Heart left ventricle (tissue), 16 donors: Measurements from ENCODE around the gene SFXN2. TPM values are rescaled to one million over a fixed set of nuclear protein-coding genes. Genes with fewer than 3 reads are reported as not detected.

ENCODE experiments used
- ATAC-seq, 4 donors: fragments of 200-7000 bp; cut with Tn5 transposase; one replicate each; pipeline ENCODE4 v1.9.1; 2020 to 2022; ENCODE audit warnings: moderate library complexity in 4 of 4, mild to moderate bottlenecking in 3 of 4, moderate number of reproducible peaks in 1 of 4
- DNase-seq, 5 donors: peaks; one replicate each; pipeline ENCODE4 v3.0.0-alpha.2; 2020
- H3K27ac ChIP-seq, 12 donors: fragments of 200-600 bp; sonication (generic) in 4 of 12; one replicate each; pipeline versions ENCODE4 v1.5.0 to v1.8.0; 2016 to 2022; ENCODE audit warnings: mild to moderate bottlenecking in 2 of 12
- H3K27me3 ChIP-seq, 9 donors: fragments of 200-600 bp; sonication (generic) in 2 of 9; one replicate each; pipeline versions ENCODE4 v1.5.1 to v1.8.0; 2016 to 2022; ENCODE audit warnings: mild to moderate bottlenecking in 3 of 9
- H3K36me3 ChIP-seq, 9 donors: fragments of 200-600 bp; sonication (generic) in 2 of 9; one replicate each; pipeline versions ENCODE4 v1.5.0 to v1.8.0; 2018 to 2022; ENCODE audit warnings: mild to moderate bottlenecking in 2 of 9
- H3K4me1 ChIP-seq, 12 donors: fragments of 200-600 bp; sonication (generic) in 4 of 12; one replicate each; pipeline versions ENCODE4 v1.5.0 to v1.8.0; 2016 to 2022; ENCODE audit warnings: mild to moderate bottlenecking in 3 of 12
- H3K4me3 ChIP-seq, 12 donors: fragments of 200-600 bp; sonication (generic) in 4 of 12; one replicate each; pipeline versions ENCODE4 v1.5.0 to v1.8.0; 2017 to 2022; ENCODE audit warnings: mild to moderate bottlenecking in 9 of 12, moderate library complexity in 4 of 12
- H3K9me3 ChIP-seq, 12 donors: fragments of 200-600 bp; sonication (generic) in 4 of 12; one replicate each; pipeline versions ENCODE4 v1.5.0 to v1.8.0; 2016 to 2022; ENCODE audit warnings: mild to moderate bottlenecking in 1 of 12
- POLR2A ChIP-seq, 2 donors: fragments of 450-650 bp; IDR thresholded peaks; one replicate each; pipeline ENCODE4 v1.6.1; 2017; ENCODE audit warnings: antibody characterized with exemption in 2 of 2, mild to moderate bottlenecking in 2 of 2, moderate library complexity in 2 of 2
- WGBS, 4 donors: extraction: QIAGEN DNeasy Blood & Tissue Kit in 2 of 4; methylation state at CpG; one replicate each; pipeline versions ENCODE4 v1.1.5 to v1.1.7; 2013 to 2018; 5-methylcytosine and 5-hydroxymethylcytosine counted together
- intact Hi-C, 10 donors: fragments of 100-400 bp; cut with DNase I; formaldehyde crosslinking; loops; one replicate each; pipeline versions ENCODE4 v1.11.1 to v1.14.2; 2022
- polyA plus RNA-seq, 2 donors: library from polyadenylated mRNA; stranded (reverse); fragments of 200-250 nt; gene quantifications; one replicate each; pipeline ENCODE4 v1.2.3, GENCODE V29; 2013
- total RNA-seq, 9 donors: library from RNA; depleted of rRNA in 2 of 9; stranded (reverse); fragments of >200 nt in 2 of 9; fragmentation: NEBNext Ultra II Directional in 3 of 9; extraction: Animal tissue kit (Norgen Biotek cat#: 25700) in 3 of 9; gene quantifications; one replicate each; pipeline versions ENCODE4 v1.1.0 to v1.2.4, GENCODE V29; 2016 to 2023
- TF ChIP-seq, protein P1 (sequence below), 12 donors: fragments of 200-600 bp; sonication (generic) in 4 of 12; IDR thresholded peaks; one replicate each; pipeline versions ENCODE4 v1.5.0 to v1.8.0; 2018 to 2022; ENCODE audit warnings: antibody characterized with exemption in 12 of 12, mild to moderate bottlenecking in 5 of 12
- donor health status: ischemic (EF 13 %, LVEDD 7.1; RV severe dilation, severe dysfunction).
- donor health status: healthy with polysubstance abuse.
- donor health status: DM: no; HTN: yes; CAD: no.
- donor health status: DM: no; HTN: no; CAD: no.
- donor health status: ischemic (EF 25% LVEDD 6.9; RV normal size, moderate dysfunction).
- donor health status: ischemic (EF 25% LVEDD 5.7; RV mildly dilated, moderate dysfunction).
- donor health status: healthy.
- donor health status: DM: yes; HTN: yes; CAD: no.
- donor health status: ischemic (EF 35%, LVEDD 5.7; RV mildly dilated, moderate dysfunction).
- donor health status: nonischemic (EF 11% LVEDD 7.7; RV severe dilation, severe dysfunction).
- donor health status: DM: yes; HTN: yes; CAD: no.
- donor health status: PGD.
- donor health status: ischemic (EF 29% LVEDD 5.4; RV normal size, mild dysfunction).
- donor health status: nonischemic (EF 23%, LVEDD 6.1; RV moderate dilation, normal function).

SFXN2 gene
- total and polyA plus RNA-seq, 11 donors: 0.50 to 7.2 (median 2.4) TPM

DNA sequence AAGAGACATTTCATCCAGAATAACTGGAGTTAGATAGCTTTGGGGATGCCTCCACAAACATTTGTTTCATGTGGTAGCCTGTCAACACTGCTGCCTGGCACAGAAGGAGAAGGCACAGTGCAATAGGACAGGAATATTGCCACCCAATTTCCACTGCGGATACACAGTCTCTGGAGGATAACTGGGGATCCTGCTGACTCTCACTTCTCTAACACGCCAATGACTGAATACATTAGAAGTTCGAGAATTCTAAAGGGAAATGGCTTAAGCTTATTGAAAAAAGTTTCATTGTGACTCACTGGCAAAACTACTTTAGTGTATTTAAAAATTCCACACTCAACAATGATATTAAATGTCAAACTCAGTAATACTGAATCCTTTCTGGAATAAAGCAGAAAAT is 13.2 kb upstream of the SFXN2 start:
- H3K27me3 ChIP-seq: no peaks in the 10 kb centered on the region
- H3K4me3 ChIP-seq: no peak overlapping the region
- peaks cover 0 to 9% (median 0%) of the 10 kb centered on the region in 12 donors for H3K4me1 ChIP-seq
- H3K9me3 ChIP-seq: no peaks in the 10 kb centered on the region
- intact Hi-C loops: no loop called here
- H3K27ac ChIP-seq: no peak overlapping the region
- DNase-seq (no peak), ATAC-seq (peak; percentile 51 to 82 (median 60))
- H3K36me3 ChIP-seq: peaks cover 0 to 48% (median 30%) of the 10 kb centered on the region in 9 donors
- TF ChIP-seq POLR2A (IDR thresholded peaks at IDR 0.05): no peak
- TF ChIP-seq, protein P1, sequence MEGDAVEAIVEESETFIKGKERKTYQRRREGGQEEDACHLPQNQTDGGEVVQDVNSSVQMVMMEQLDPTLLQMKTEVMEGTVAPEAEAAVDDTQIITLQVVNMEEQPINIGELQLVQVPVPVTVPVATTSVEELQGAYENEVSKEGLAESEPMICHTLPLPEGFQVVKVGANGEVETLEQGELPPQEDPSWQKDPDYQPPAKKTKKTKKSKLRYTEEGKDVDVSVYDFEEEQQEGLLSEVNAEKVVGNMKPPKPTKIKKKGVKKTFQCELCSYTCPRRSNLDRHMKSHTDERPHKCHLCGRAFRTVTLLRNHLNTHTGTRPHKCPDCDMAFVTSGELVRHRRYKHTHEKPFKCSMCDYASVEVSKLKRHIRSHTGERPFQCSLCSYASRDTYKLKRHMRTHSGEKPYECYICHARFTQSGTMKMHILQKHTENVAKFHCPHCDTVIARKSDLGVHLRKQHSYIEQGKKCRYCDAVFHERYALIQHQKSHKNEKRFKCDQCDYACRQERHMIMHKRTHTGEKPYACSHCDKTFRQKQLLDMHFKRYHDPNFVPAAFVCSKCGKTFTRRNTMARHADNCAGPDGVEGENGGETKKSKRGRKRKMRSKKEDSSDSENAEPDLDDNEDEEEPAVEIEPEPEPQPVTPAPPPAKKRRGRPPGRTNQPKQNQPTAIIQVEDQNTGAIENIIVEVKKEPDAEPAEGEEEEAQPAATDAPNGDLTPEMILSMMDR (IDR thresholded peaks at IDR 0.05): no peak
- WGBS, 4 donors: 60 to 84% (median 73%) methylated on average over 3 of the region's 3 CpGs

DNA sequence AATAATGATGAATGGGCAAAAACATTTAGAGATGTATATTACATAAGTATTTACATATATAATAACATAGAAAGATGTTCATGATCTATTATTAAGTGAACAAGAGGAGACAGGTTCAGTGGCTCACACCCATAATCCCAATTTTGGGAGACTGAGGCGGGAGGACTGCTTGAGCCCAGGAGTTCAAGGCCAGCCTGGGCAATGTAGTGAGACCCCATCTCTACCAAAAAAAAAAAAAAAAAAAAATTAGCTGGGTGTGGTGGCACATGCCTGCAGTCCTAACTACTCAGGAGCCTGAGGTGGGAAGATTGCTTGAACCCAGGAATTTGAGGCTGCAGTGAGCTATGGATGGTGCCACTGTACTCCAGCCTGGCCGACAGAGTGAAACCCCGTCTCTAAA is 12.6 kb upstream of the SFXN2 start:
- no peak for ATAC-seq
- H3K4me1 ChIP-seq: peaks cover 0 to 9% (median 0%) of the 10 kb centered on the region in 12 donors
- TF ChIP-seq, protein P1 (IDR thresholded peaks at IDR 0.05): no peak
- TF ChIP-seq POLR2A (IDR thresholded peaks at IDR 0.05): no peak
- WGBS, 4 donors: 94 to 99% (median 96%) methylated on average over 3 of the region's 3 CpGs
- no peak for DNase-seq
- H3K27me3 ChIP-seq: no peaks in the 10 kb centered on the region
- no peak overlapping the region for H3K4me3 ChIP-seq
- peaks cover 0 to 43% (median 25%) of the 10 kb centered on the region in 9 donors for H3K36me3 ChIP-seq
- no peaks in the 10 kb centered on the region for H3K9me3 ChIP-seq
- H3K27ac ChIP-seq: no peak overlapping the region
- intact Hi-C loops: no loop called here

DNA sequence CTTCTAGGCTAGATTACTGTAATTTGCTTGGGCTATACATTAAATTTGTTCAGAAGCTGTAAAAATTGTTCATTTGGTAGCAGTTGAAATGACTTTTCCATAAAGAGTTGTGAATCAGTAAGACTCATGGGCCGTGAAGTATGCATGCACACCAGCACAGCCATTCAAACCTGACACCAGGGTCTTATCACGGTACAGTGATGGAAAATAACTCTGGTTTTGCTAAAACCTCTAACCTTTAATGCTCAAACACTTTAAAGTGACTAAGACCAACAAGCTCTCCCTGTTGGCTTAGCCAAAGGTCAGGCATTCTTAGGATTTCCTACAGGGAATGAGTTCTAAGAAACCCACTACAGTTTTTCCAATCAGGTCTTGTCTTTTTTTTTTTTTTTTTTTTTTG is 11.7 kb upstream of the SFXN2 start:
- WGBS, 4 donors: 79 to 89% (median 83%) methylated on average over 2 of the region's 2 CpGs
- Histone ChIP-seq H3K27me3 (no peaks in the 10 kb centered on the region), H3K36me3 (peaks cover 0 to 33% (median 16%) of the 10 kb centered on the region in 9 donors), H3K4me3 (no peak overlapping the region), H3K4me1 (peaks cover 0 to 9% (median 0%) of the 10 kb centered on the region in 12 donors), H3K9me3 (no peaks in the 10 kb centered on the region), H3K27ac (no peak overlapping the region)
- TF ChIP-seq POLR2A (IDR thresholded peaks at IDR 0.05): no peak
- TF ChIP-seq, protein P1 (IDR thresholded peaks at IDR 0.05): no peak
- intact Hi-C loops: no loop called here
- no peak for ATAC-seq
- DNase-seq: no peak

DNA sequence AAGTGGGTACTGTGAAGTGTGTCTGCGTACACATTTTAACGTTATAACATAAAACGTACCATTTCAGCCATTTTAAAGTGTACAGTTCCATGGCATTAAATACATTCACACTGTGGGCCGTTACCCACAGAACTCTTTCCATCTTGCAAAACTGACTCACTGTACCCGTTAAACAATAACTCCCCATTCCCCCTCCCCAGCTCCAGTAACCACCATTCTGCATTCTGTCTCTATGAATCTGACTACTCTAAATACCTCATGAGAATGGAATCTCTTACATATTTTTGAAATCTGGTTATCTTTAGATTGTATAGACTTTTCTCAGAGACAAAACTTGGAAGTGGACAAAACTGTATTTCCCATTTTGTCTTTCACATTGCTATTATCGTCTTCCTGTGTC is 9.5 kb upstream of the SFXN2 start:
- TF ChIP-seq, protein P1 (IDR thresholded peaks at IDR 0.05): no peak
- TF ChIP-seq POLR2A (IDR thresholded peaks at IDR 0.05): no peak
- no peaks in the 10 kb centered on the region for H3K9me3 ChIP-seq
- no peak for ATAC-seq

More for the DNA sequence above, 9.5 kb upstream of the SFXN2 start:
- WGBS, 4 donors: 83 to 95% (median 84%) methylated on average over 6 of the region's 6 CpGs
- peaks cover 0 to 9% (median 0%) of the 10 kb centered on the region in 12 donors for H3K4me1 ChIP-seq
- H3K36me3 ChIP-seq: peaks cover 0 to 12% (median 0%) of the 10 kb centered on the region in 9 donors
- no peak overlapping the region for H3K4me3 ChIP-seq
- no peaks in the 10 kb centered on the region for H3K27me3 ChIP-seq
- intact Hi-C loops: no loop called here
- no peak for DNase-seq
- no peak overlapping the region for H3K27ac ChIP-seq
